ENCODE results near the gene ATRX.
"Not testable (repeated sequence)": the region's sequence is repeated elsewhere in the genome, so short reads cannot be mapped to it uniquely, and the experiment has no call there.

Gene ATRX

GRCh38 chrX:77658886-77659285 lies 127.1 kb downstream of the ATRX start:
- DNase-seq (ENCODE audit: insufficient read length) = no peak
- no peak for FAIRE-seq
- TF ChIP-seq POLR2A (IDR thresholded peaks at IDR 0.05; ENCODE audit: low read depth, low read length) (no peak), TAF1 (IDR thresholded peaks at IDR 0.05; ENCODE audit: borderline replicate concordance, low read depth, low read length) (no peak), POLR2AphosphoS5 (IDR thresholded peaks at IDR 0.05; ENCODE audit: low read depth, low read length) (no peak)

- TF ChIP-seq POLR2A (IDR thresholded peaks at IDR 0.05; ENCODE audit: low read depth, low read length) = no peak
- TF ChIP-seq POLR2AphosphoS5 (IDR thresholded peaks at IDR 0.05; ENCODE audit: low read depth, low read length) = no peak
- TF ChIP-seq TAF1 (IDR thresholded peaks at IDR 0.05; ENCODE audit: borderline replicate concordance, low read depth, low read length) = no peak
- no peak for FAIRE-seq
Observed at GRCh38 chrX:77652095-77652494, 133.9 kb downstream of the ATRX start.

GRCh38 chrX:77640702-77641101 lies 145.3 kb downstream of the ATRX start:
- DNase-seq (ENCODE audit: insufficient read length) = no peak
- FAIRE-seq = no peak
- TF ChIP-seq TAF1 (IDR thresholded peaks at IDR 0.05; ENCODE audit: borderline replicate concordance, low read depth, low read length) = no peak
- no peak for TF ChIP-seq POLR2AphosphoS5 (IDR thresholded peaks at IDR 0.05; ENCODE audit: low read depth, low read length)
- no peak for TF ChIP-seq POLR2A (IDR thresholded peaks at IDR 0.05; ENCODE audit: low read depth, low read length)

More at GRCh38 chrX:77652095-77652494, 133.9 kb downstream of the ATRX start:
- no peak for DNase-seq (ENCODE audit: insufficient read length)

- DNase-seq (ENCODE audit: insufficient read length) (no peak), FAIRE-seq (no peak)
- TF ChIP-seq TAF1 (IDR thresholded peaks at IDR 0.05; ENCODE audit: borderline replicate concordance, low read depth, low read length) = no peak
- no peak for TF ChIP-seq POLR2AphosphoS5 (IDR thresholded peaks at IDR 0.05; ENCODE audit: low read depth, low read length)
- no peak for TF ChIP-seq POLR2A (IDR thresholded peaks at IDR 0.05; ENCODE audit: low read depth, low read length)
Observed at GRCh38 chrX:77639820-77640219, 146.2 kb downstream of the ATRX start.

- DNase-seq (ENCODE audit: insufficient read length) (no peak), FAIRE-seq (peak; percentile 14)
- TF ChIP-seq POLR2A (IDR thresholded peaks at IDR 0.05; ENCODE audit: low read depth, low read length) = no peak
Observed at GRCh38 chrX:77638397-77638796, 147.6 kb downstream of the ATRX start.

- TF ChIP-seq POLR2A (IDR thresholded peaks at IDR 0.05; ENCODE audit: low read depth, low read length) = no peak
- no peak for TF ChIP-seq POLR2AphosphoS5 (IDR thresholded peaks at IDR 0.05; ENCODE audit: low read depth, low read length)
- TF ChIP-seq TAF1 (IDR thresholded peaks at IDR 0.05; ENCODE audit: borderline replicate concordance, low read depth, low read length) = no peak
- FAIRE-seq (no peak), DNase-seq (ENCODE audit: insufficient read length) (no peak)
Observed at GRCh38 chrX:77635373-77635772, 150.6 kb downstream of the ATRX start.

GRCh38 chrX:77628294-77629025 lies 157.6 kb downstream of the ATRX start:
- FAIRE-seq = peak; percentile 44
- TF ChIP-seq POLR2A (IDR thresholded peaks at IDR 0.05; ENCODE audit: low read depth, low read length) = no peak
- no peak for TF ChIP-seq POLR2AphosphoS5 (IDR thresholded peaks at IDR 0.05; ENCODE audit: low read depth, low read length)
- TF ChIP-seq TAF1 (IDR thresholded peaks at IDR 0.05; ENCODE audit: borderline replicate concordance, low read depth, low read length) = no peak
- DNase-seq (ENCODE audit: insufficient read length) = no peak

GRCh38 chrX:77622672-77623071 lies 163.3 kb downstream of the ATRX start:
- TF ChIP-seq TAF1 (IDR thresholded peaks at IDR 0.05; ENCODE audit: borderline replicate concordance, low read depth, low read length) (no peak), POLR2AphosphoS5 (IDR thresholded peaks at IDR 0.05; ENCODE audit: low read depth, low read length) (no peak), POLR2A (IDR thresholded peaks at IDR 0.05; ENCODE audit: low read depth, low read length) (no peak)
- FAIRE-seq (no peak), DNase-seq (ENCODE audit: insufficient read length) (no peak)

- FAIRE-seq (no peak), DNase-seq (ENCODE audit: insufficient read length) (no peak)
- TF ChIP-seq TAF1 (IDR thresholded peaks at IDR 0.05; ENCODE audit: borderline replicate concordance, low read depth, low read length) (no peak), POLR2A (IDR thresholded peaks at IDR 0.05; ENCODE audit: low read depth, low read length) (no peak)
Observed at GRCh38 chrX:77622233-77622632, 163.8 kb downstream of the ATRX start.

- not testable (repeated sequence) for DNase-seq (ENCODE audit: insufficient read length)
Observed at GRCh38 chrX:77621453-77621852, 164.6 kb downstream of the ATRX start.

GRCh38 chrX:77617206-77617605 lies 168.8 kb downstream of the ATRX start:
- no peak for FAIRE-seq
- TF ChIP-seq TAF1 (IDR thresholded peaks at IDR 0.05; ENCODE audit: borderline replicate concordance, low read depth, low read length) (no peak), POLR2A (IDR thresholded peaks at IDR 0.05; ENCODE audit: low read depth, low read length) (no peak), POLR2AphosphoS5 (IDR thresholded peaks at IDR 0.05; ENCODE audit: low read depth, low read length) (no peak)
- DNase-seq (ENCODE audit: insufficient read length) = no peak

More at GRCh38 chrX:77621453-77621852, 164.6 kb downstream of the ATRX start:
- FAIRE-seq = not testable (repeated sequence)

- no peak for DNase-seq (ENCODE audit: insufficient read length)
- no peak for TF ChIP-seq TAF1 (IDR thresholded peaks at IDR 0.05; ENCODE audit: borderline replicate concordance, low read depth, low read length)
- no peak for TF ChIP-seq POLR2AphosphoS5 (IDR thresholded peaks at IDR 0.05; ENCODE audit: low read depth, low read length)
- TF ChIP-seq POLR2A (IDR thresholded peaks at IDR 0.05; ENCODE audit: low read depth, low read length) = no peak
- no peak for FAIRE-seq
Observed at GRCh38 chrX:77603635-77604336, 182.2 kb downstream of the ATRX start.

Measured in GM12892 (cell line).